HG02588 (cell line): ENCODE data around the gene AASDHPPT.

Experiments
- ATAC-seq: cut with Tn5 transposase; IDR thresholded peaks from one replicate; pipeline ENCODE4 v1.9.1; 2021; ENCODE audit warnings: mild to moderate bottlenecking, moderate library complexity; ENCODE audit not compliant: unreplicated experiment

The AASDHPPT gene

DNA sequence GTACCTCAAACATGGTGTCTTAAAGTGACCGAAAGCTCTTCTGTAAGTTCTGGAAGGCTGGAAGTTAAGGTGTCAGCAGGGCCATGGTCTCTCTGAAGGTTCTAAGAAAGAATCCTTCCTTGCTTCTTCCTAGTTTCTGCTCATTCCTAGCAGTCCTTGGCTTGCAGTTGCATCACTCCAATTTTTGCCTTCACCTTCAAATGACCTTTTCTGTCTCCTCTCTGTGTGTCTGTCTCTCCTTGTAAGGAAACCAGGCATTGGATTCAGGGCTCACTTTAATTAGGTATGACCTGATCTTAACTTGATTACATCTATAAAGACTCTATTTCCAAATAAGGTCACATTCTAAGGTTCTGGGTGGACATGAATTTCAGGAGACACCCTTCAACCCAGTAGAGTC is 8.7 kb downstream of the AASDHPPT start:
- ATAC-seq, result no peak

- no peak for ATAC-seq
Measured at GRCh38 chr11:106086850-106087249, 9.4 kb downstream of the AASDHPPT start.

DNA sequence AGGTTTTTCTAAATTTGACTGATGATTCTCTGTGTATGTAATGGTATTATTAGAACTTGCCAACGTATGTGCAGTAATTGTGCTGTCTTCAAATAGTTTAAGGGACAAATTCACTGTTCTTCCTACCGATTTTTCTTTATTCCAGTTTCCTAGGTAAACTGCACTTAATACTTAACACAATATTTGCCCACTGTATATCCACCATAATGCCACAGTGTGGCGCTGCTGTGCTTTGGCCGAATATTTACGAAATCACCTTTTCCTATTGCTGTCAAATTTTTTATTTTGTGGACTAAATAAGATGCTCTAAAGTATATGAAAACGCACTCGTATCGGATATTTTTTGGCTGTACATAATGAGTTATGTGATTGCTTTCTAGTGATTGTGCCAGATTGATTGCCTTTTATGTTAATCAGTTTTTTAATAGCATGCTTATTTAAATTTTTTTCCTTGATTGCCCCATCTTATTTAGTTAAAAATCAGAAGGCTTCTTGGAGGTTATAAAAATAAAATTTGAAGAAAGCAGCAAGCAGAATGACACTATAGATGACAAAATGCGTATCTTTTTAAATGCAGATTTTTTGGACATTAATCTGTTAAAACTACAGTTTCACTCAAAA is 10.5 kb downstream of the AASDHPPT start:
- peak; percentile 24 for ATAC-seq

- no peak for ATAC-seq
Measured at GRCh38 chr11:106088896-106089295, 11.4 kb downstream of the AASDHPPT start.

GRCh38 chr11:106091480-106092123 is 14.1 kb downstream of the AASDHPPT start:
- ATAC-seq, result peak; percentile 99

GRCh38 chr11:106092446-106092845 is 15.0 kb downstream of the AASDHPPT start:
- ATAC-seq, result no peak

GRCh38 chr11:106098893-106099553 is 21.6 kb downstream of the AASDHPPT start:
- ATAC-seq, result no peak

GRCh38 chr11:106101370-106101769 is 23.9 kb downstream of the AASDHPPT start:
- no peak for ATAC-seq

DNA sequence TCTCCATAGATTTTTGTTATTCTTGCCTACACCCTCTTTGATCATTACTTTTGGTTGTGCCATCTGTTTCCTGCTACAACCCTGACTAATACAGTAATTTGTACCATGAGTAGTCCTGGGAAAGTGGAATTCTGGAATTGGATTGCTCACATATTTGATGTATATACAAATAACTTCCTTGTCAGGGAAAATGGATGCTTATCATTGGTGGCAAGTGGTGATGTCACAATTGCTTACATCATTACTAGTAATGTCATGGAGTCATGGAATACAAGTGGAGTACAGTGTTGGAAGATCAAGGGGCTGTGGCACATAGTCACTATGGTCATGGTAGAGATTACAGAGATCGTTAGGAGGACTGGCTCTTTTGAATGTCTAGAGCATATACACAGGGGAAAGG is 24.4 kb downstream of the AASDHPPT start:
- no peak for ATAC-seq

DNA sequence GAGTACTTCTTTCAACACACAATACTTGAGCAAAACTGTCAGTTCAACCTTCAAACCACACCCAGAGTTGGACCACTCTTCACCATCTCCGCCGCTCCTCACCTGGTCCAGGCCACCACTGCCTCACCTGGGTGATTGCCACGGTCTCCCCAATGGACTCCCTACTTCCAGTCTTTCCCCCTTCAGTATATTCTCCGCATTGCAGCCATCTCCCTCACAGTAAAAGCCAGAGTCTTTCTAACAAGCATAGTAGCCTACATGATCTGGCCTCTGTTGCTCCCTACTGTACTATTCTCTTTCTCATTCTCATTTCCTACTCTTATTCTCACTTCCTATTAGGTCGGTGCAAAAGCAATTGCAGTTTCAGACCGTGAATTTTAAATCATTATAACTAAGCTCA is 28.5 kb downstream of the AASDHPPT start:
- ATAC-seq, result no peak

GRCh38 chr11:106121570-106122320 is 44.3 kb downstream of the AASDHPPT start:
- ATAC-seq, result no peak

DNA sequence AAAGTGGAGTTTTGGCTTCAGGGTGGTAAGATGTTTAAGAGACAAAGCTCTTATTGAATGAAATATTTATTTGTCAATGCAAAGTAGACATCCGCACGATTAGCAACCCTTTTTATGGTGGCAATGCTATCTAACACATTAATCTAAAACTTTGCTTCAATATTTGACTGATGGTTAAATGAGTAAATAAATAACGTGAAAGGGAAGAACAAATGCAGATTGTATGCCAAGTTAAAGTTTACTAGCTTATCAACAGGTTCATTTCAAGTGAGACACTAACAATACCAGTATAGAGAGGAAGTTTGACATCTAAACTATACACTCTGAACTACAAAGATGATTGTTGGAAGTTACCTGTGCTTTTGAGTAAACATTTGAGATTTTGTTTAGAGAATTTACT is 50.1 kb downstream of the AASDHPPT start:
- ATAC-seq, result no peak

DNA sequence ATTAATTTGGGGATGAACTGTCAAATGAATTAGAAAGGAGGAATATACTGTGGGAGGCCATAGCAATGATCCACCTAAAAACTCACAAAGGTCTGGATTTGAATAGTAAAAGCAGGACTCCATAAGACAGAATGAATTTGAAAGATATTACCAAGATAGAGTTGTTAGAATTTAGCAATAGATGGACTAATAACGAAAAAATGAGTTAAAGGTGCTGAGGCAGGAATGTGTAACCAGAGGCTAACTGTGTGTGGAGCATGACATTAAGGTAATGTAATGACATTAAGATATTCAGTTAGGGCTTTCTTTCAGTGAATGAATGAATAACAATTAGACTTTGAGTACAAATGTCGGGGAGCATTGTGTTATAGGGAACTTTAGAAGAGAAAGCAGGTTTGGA is 51.3 kb downstream of the AASDHPPT start:
- no peak for ATAC-seq

GRCh38 chr11:106131998-106132397 is 54.5 kb downstream of the AASDHPPT start:
- ATAC-seq, result no peak

DNA sequence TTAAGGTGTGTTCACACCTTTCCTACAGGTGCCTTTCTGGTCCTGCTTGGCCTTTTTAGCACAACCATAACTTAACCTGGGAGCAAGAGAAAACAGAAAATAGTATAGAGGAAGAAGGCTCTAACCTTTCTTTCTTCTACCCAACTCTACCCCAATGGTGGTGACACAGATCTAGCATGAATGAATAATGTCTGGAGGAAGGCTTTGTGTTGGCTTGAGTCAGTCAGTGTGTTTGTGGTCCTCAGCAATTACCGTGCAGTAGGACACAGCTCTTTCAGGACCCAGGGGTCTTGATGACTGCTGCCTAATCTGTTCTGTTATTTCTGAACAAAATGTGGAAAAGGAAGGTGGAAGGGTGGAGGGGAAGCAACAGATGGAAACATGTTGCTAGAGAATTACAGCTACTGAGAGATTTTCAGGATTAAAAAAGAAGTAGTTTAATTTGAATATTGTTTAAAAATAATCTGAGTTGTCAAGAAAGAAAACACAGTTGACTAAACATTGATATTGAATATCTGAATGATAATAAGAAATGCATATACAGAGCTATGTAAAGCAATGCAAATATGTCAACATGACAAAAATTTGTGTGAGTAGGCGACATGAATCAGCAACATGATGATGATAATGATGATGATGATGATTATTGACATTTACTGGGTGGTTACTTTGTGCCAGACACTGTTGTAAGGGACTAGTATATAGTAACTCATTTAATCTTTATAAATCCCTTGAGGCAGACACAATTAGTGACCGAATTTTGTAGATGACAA is 55.3 kb downstream of the AASDHPPT start:
- no peak for ATAC-seq

DNA sequence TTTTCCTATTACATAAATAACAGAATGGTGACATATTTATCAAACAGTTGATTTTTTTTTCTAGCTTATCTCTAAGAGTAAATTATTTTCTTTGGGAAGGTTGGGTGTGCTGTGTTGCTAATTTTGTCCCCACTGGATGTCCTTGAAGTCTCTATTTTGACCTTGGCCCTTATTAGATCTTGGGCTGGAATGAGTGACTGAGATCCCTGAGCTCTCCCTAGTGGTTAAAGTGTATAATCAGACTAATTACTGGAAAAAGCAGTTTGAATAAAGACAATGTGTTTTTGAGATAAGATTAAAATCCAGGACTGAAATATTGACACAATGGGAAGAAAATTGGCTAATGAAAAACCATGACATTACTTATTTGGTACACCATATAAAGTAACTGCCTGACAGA is 56.1 kb downstream of the AASDHPPT start:
- ATAC-seq, result no peak

DNA sequence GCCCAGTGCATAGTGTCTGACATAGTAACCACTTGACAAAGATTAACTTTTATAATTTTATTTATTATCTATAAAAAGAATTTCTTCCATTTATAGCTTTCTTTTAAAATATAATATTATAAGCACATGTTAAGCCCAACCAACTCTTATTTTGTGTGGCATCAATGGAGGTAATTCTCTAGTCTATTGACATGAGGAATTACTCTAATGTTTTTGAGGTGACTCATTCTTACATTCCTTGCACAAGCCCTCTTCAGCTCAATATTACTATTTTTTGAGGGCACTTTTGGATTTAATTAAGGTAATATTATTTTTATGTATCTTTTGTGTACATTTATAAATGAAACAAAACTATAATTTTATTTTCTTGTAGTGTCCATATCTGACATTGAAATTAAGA is 59.6 kb downstream of the AASDHPPT start:
- no peak for ATAC-seq

DNA sequence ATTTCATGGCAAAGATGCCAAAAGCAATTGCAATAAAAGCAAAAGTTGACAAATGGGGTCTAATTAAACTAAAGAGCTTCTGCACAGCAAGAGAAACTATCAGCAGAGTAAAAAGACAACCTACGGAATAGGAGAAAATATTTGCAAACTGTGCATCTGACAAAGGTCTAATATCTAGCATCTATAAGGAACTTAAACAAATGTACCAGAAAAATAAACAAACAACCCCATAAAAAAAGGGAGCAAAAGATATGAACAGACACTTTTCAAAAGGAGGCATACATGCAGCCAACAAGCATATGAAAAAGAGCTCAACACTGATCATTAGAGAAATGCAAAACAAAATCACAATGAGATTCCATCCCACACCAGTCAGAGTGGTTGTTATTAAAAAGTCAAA is 60.3 kb downstream of the AASDHPPT start:
- ATAC-seq, result no peak
